ENCODE results near the gene WRAP53.

The WRAP53 gene

DNA sequence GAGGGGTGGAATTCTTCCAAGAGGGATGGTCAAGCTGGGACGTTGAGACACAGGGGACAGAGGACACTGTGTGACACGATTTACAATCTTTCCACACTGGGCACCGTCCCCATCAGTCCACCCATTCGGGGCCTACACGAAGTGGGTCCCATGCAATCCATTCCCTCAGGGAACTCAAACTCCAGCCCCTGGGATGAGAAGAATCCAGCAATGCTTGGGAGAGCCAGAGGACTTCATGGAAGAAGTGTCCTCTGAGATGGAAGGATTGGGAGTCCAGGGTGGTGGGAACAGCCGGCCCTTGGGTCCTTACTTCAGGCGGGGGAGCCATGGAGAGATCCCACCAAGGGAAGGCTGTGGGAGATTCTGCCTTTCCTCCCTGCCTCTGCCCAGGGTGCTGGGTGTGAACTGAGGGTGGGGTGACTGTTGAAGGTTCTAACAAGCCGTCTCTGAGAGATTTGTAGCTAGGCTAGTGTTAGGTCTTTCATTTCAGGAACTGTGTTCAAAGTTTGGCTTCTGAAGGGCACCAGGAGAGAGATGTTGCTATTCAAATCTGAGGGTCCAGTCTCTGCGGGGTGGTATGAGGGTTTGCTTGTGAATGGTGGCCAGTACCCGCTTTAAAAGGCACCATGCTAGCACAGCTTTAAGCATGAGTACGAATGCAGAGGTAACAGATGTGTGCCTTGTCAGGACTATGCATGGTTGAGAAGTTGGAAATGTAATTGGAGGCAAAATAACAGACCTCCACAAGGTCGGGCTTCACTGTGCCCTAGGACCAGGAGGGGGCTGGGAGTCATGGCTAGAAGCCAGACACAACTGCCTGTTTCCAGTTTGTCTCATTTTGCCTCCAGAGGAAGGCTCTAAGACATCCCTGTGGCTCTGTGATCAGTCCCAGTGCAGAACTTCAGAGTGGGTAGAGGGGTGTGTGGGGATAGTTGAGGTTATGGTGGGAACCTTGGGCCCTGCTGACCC, 35.6 kb upstream of the WRAP53 start:
- no peaks in the 10 kb centered on the region for H3K9me3 ChIP-seq (ENCODE audit: control insufficient read depth, low read length)
- WGBS, 2 experiments, result 85 to 87% methylated on average over 12 of the region's 12 CpGs
- H3K4me1 ChIP-seq (ENCODE audit: control insufficient read depth, insufficient read depth, low read length), result peaks cover 18% of the 10 kb centered on the region
- peaks cover 22% of the 10 kb centered on the region for H3K27me3 ChIP-seq (ENCODE audit: control insufficient read depth, insufficient read depth, low read length, poor library complexity, severe bottlenecking)
- H3K36me3 ChIP-seq (ENCODE audit: control insufficient read depth, insufficient read depth, low read length), result no peaks in the 10 kb centered on the region
- H3K4me3 ChIP-seq (ENCODE audit: insufficient read depth, low read depth, low read length), result peak overlapping the region; percentile 64
- no peak overlapping the region for H3K27ac ChIP-seq (ENCODE audit: insufficient read depth, low read depth, low read length, poor library complexity, severe bottlenecking)

DNA sequence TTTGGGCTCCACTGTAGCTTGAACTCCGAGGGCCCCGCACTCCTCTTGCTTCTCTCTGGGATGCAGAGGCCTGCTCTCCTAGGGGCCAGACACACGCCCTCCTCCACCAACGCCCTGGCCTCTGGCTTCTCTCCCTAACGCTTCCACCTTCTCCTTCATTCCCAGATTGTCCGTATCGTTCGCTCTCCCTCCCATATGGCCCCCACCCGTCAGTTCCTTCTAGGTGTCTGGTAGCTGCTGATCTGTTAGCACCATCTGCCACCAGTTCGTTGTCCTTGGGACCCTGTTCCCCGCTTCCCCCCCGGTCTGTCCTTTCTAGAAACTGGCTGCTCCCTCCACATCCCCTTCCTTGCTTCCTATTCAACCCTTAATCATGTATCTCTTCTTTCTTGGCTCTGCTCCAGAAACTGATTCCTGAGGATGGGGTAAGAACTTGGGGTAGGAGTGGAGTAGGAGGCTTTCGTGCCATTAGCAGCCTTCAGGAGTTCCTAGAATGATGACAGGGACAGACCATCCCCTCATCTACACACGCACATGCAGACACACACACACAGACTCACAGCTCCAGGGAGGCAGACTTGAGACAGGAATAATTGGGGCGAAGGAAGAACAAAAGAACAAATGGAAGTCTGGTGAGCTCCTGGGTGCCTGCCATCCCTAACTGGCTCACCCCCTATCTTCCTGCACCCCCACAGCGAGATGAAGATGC, 33.3 kb upstream of the WRAP53 start:
- WGBS, 2 experiments, result 90% methylated on average over 15 to 16 of the region's 16 CpGs

DNA sequence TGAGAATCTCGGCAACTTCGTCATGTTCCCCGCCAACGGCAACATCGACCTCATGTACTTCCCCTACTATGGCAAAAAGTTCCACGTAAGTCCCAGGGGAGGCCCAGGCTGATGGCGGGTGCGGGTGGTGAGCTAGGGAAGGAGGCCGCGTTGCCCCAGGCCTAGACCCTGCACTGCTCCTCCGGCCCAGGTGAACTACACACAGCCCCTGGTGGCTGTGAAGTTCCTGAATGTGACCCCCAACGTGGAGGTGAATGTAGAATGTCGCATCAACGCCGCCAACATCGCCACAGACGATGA, 32.8 kb upstream of the WRAP53 start:
- Histone ChIP-seq H3K27me3 (ENCODE audit: control insufficient read depth, insufficient read depth, low read length, poor library complexity, severe bottlenecking) (peaks cover 22% of the 10 kb centered on the region), H3K36me3 (ENCODE audit: control insufficient read depth, insufficient read depth, low read length) (no peaks in the 10 kb centered on the region), H3K9me3 (ENCODE audit: control insufficient read depth, low read length) (no peaks in the 10 kb centered on the region), H3K27ac (ENCODE audit: insufficient read depth, low read depth, low read length, poor library complexity, severe bottlenecking) (no peak overlapping the region), H3K4me1 (ENCODE audit: control insufficient read depth, insufficient read depth, low read length) (peaks cover 17% of the 10 kb centered on the region), H3K4me3 (ENCODE audit: insufficient read depth, low read depth, low read length) (no peak overlapping the region)
- WGBS, 2 experiments, result 93 to 96% methylated on average over 17 of the region's 17 CpGs

More for the DNA sequence above, 33.3 kb upstream of the WRAP53 start:
- H3K4me1 ChIP-seq (ENCODE audit: control insufficient read depth, insufficient read depth, low read length), result peaks cover 21% of the 10 kb centered on the region
- no peak overlapping the region for H3K27ac ChIP-seq (ENCODE audit: insufficient read depth, low read depth, low read length, poor library complexity, severe bottlenecking)
- H3K4me3 ChIP-seq (ENCODE audit: insufficient read depth, low read depth, low read length), result no peak overlapping the region
- no peaks in the 10 kb centered on the region for H3K36me3 ChIP-seq (ENCODE audit: control insufficient read depth, insufficient read depth, low read length)
- H3K9me3 ChIP-seq (ENCODE audit: control insufficient read depth, low read length), result no peaks in the 10 kb centered on the region
- H3K27me3 ChIP-seq (ENCODE audit: control insufficient read depth, insufficient read depth, low read length, poor library complexity, severe bottlenecking), result peaks cover 22% of the 10 kb centered on the region

DNA sequence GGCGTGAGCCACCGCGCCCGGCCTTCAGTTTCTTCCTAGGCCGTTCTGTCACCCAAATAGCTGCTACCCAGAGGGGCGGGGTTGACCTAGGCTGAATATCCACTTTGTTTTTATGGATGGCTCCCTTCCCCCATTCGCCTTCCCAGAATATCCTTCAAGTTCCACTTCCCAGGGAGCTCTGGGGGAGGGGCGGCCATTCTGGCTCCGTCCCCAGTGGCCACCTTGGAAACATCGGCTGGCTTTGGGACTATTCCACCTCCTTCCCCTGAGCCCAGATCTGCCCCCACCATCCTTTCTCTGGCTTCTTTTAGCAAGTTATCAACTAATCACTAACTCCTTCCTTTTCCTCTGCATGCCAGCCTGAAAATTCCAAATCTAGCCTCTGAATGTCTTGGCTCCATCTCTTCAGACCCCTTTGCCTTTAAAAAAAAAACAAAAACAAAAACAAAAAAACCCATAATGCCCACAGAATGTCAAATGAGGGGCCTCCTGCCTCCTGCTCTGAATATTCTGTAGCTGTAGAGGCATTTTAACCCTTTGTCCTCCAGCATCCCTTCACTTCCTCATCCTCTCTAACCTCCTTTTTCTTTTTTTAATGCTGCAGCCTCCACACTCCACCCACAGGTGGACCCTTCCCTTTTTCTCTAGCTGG, 31.2 kb upstream of the WRAP53 start:
- H3K27me3 ChIP-seq (ENCODE audit: control insufficient read depth, insufficient read depth, low read length, poor library complexity, severe bottlenecking), result peaks cover 9% of the 10 kb centered on the region
- peak overlapping the region; percentile 60 for H3K27ac ChIP-seq (ENCODE audit: insufficient read depth, low read depth, low read length, poor library complexity, severe bottlenecking)
- no peaks in the 10 kb centered on the region for H3K9me3 ChIP-seq (ENCODE audit: control insufficient read depth, low read length)
- no peak overlapping the region for H3K4me3 ChIP-seq (ENCODE audit: insufficient read depth, low read depth, low read length)
- no peaks in the 10 kb centered on the region for H3K36me3 ChIP-seq (ENCODE audit: control insufficient read depth, insufficient read depth, low read length)
- WGBS, 2 experiments, result 12 to 16% methylated on average over 10 of the region's 10 CpGs
- H3K4me1 ChIP-seq (ENCODE audit: control insufficient read depth, insufficient read depth, low read length), result peaks cover 17% of the 10 kb centered on the region

DNA sequence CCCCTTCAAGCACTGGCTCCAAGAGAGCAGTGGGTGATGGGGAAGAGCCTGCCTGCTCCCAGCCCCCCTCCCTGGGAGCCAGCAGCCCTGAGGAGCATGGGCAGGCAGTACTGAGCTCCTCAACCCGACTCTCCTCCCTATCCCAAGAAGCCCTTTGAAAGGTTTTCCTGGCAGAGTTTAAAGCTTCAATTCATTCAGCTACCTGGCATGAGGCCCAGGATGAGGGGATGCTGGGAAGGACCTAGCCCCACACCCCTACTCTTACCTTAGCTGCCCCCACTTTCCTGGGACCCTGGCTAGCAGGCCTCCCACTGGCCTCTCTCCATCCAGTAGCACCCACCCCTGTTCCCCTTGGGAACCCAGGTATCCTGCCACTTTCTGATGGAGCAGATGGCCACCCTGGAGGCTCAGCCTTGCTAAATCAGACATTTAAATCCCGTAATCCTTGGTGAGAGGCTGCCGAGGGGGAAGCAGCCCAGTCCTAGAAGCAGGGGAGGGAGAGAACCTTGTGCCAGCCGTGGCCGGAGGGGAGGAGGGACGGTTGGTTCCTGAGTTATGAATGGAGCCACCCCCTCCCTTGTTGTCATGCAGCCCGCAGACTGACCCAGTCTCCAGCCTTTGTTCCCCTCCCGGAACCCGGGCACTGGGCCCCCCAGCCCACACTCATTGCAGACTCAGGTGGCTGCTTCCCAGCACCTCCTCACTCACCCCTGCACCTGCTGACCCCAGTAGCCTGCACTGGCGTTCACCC, 20.4 kb upstream of the WRAP53 start:
- H3K4me1 ChIP-seq (ENCODE audit: control insufficient read depth, insufficient read depth, low read length), result peaks cover 8% of the 10 kb centered on the region
- 79 to 85% methylated on average over 10 of the region's 10 CpGs for WGBS, 2 experiments
- no peak overlapping the region for H3K4me3 ChIP-seq (ENCODE audit: insufficient read depth, low read depth, low read length)
- no peaks in the 10 kb centered on the region for H3K9me3 ChIP-seq (ENCODE audit: control insufficient read depth, low read length)
- no peaks in the 10 kb centered on the region for H3K27me3 ChIP-seq (ENCODE audit: control insufficient read depth, insufficient read depth, low read length, poor library complexity, severe bottlenecking)
- H3K36me3 ChIP-seq (ENCODE audit: control insufficient read depth, insufficient read depth, low read length), result peaks cover 17% of the 10 kb centered on the region
- no peak overlapping the region for H3K27ac ChIP-seq (ENCODE audit: insufficient read depth, low read depth, low read length, poor library complexity, severe bottlenecking)

DNA sequence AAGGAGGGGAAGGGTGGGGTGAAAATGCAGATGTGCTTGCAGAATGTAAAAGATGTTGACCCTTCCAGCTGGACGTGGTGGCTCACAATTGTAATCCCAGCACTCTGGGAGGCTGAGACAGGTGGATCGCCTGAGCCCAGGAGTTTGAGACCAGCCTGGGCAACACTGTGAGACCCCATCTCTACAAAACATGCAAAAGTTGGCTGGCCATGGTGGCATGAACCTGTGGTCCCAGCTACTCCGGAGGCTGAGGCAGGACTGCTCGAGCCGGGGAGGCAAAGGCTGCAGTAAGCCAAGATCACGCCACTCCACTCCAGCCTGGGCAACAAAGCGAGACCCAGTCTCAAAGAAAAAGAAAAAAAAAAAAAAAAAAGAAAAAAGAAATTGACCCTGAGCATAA, 19.8 kb upstream of the WRAP53 start:
- WGBS, 2 experiments, result 88 to 90% methylated on average over 7 of the region's 7 CpGs
- peaks cover 23% of the 10 kb centered on the region for H3K36me3 ChIP-seq (ENCODE audit: control insufficient read depth, insufficient read depth, low read length)

DNA sequence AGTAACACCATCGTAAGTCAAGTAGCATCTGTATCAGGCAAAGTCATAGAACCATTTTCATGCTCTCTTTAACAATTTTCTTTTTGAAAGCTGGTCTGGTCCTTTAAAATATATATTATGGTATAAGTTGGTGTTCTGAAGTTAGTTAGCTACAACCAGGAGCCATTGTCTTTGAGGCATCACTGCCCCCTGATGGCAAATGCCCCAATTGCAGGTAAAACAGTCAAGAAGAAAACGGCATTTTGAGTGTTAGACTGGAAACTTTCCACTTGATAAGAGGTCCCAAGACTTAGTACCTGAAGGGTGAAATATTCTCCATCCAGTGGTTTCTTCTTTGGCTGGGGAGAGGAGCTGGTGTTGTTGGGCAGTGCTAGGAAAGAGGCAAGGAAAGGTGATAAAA, 15.0 kb upstream of the WRAP53 start:
- Histone ChIP-seq H3K9me3 (ENCODE audit: control insufficient read depth, low read length) (no peaks in the 10 kb centered on the region), H3K27me3 (ENCODE audit: control insufficient read depth, insufficient read depth, low read length, poor library complexity, severe bottlenecking) (no peaks in the 10 kb centered on the region), H3K4me3 (ENCODE audit: insufficient read depth, low read depth, low read length) (no peak overlapping the region), H3K36me3 (ENCODE audit: control insufficient read depth, insufficient read depth, low read length) (peaks cover 50% of the 10 kb centered on the region), H3K27ac (ENCODE audit: insufficient read depth, low read depth, low read length, poor library complexity, severe bottlenecking) (no peak overlapping the region), H3K4me1 (ENCODE audit: control insufficient read depth, insufficient read depth, low read length) (peaks cover 14% of the 10 kb centered on the region)
- WGBS, 2 experiments, result 95% methylated on average over 2 of the region's 2 CpGs

More for the DNA sequence above, 19.8 kb upstream of the WRAP53 start:
- no peak overlapping the region for H3K27ac ChIP-seq (ENCODE audit: insufficient read depth, low read depth, low read length, poor library complexity, severe bottlenecking)
- H3K4me3 ChIP-seq (ENCODE audit: insufficient read depth, low read depth, low read length), result no peak overlapping the region
- no peaks in the 10 kb centered on the region for H3K9me3 ChIP-seq (ENCODE audit: control insufficient read depth, low read length)
- H3K4me1 ChIP-seq (ENCODE audit: control insufficient read depth, insufficient read depth, low read length), result peaks cover 8% of the 10 kb centered on the region
- H3K27me3 ChIP-seq (ENCODE audit: control insufficient read depth, insufficient read depth, low read length, poor library complexity, severe bottlenecking), result no peaks in the 10 kb centered on the region

DNA sequence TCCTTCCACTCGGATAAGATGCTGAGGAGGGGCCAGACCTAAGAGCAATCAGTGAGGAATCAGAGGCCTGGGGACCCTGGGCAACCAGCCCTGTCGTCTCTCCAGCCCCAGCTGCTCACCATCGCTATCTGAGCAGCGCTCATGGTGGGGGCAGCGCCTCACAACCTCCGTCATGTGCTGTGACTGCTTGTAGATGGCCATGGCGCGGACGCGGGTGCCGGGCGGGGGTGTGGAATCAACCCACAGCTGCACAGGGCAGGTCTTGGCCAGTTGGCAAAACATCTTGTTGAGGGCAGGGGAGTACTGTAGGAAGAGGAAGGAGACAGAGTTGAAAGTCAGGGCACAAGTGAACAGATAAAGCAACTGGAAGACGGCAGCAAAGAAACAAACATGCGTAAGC, 13.3 kb upstream of the WRAP53 start:
- no peak overlapping the region for H3K4me3 ChIP-seq (ENCODE audit: insufficient read depth, low read depth, low read length)
- H3K36me3 ChIP-seq (ENCODE audit: control insufficient read depth, insufficient read depth, low read length), result peaks cover 44% of the 10 kb centered on the region
- peaks cover 14% of the 10 kb centered on the region for H3K4me1 ChIP-seq (ENCODE audit: control insufficient read depth, insufficient read depth, low read length)
- H3K27me3 ChIP-seq (ENCODE audit: control insufficient read depth, insufficient read depth, low read length, poor library complexity, severe bottlenecking), result no peaks in the 10 kb centered on the region
- WGBS, 2 experiments, result 89 to 91% methylated on average over 14 of the region's 14 CpGs
- H3K9me3 ChIP-seq (ENCODE audit: control insufficient read depth, low read length), result no peaks in the 10 kb centered on the region
- no peak overlapping the region for H3K27ac ChIP-seq (ENCODE audit: insufficient read depth, low read depth, low read length, poor library complexity, severe bottlenecking)

DNA sequence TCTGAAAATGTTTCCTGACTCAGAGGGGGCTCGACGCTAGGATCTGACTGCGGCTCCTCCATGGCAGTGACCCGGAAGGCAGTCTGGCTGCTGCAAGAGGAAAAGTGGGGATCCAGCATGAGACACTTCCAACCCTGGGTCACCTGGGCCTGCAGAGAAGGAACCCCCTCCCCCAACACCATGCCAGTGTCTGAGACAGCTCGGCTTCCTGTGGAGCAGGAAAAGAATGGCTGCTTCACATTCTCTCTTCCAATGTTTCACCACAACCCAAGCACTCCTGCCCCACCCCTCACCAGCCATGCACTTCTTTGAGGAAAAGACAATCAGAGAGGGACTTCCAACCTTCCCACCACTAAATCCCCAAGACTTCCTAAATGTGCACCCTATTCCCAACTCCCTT, 11.7 kb upstream of the WRAP53 start:
- no peaks in the 10 kb centered on the region for H3K9me3 ChIP-seq (ENCODE audit: control insufficient read depth, low read length)
- no peak overlapping the region for H3K4me3 ChIP-seq (ENCODE audit: insufficient read depth, low read depth, low read length)
- 64% methylated on average over 5 of the region's 5 CpGs for WGBS, 2 experiments
- peaks cover 14% of the 10 kb centered on the region for H3K4me1 ChIP-seq (ENCODE audit: control insufficient read depth, insufficient read depth, low read length)
- no peak overlapping the region for H3K27ac ChIP-seq (ENCODE audit: insufficient read depth, low read depth, low read length, poor library complexity, severe bottlenecking)
- peaks cover 38% of the 10 kb centered on the region for H3K36me3 ChIP-seq (ENCODE audit: control insufficient read depth, insufficient read depth, low read length)
- no peaks in the 10 kb centered on the region for H3K27me3 ChIP-seq (ENCODE audit: control insufficient read depth, insufficient read depth, low read length, poor library complexity, severe bottlenecking)

Measured in ectodermal cell (in vitro differentiated cells).